Left ventricle myocardium inferior (tissue), 1 donor: Measurements from ENCODE around the gene GRIK4. TPM values are rescaled to one million over a fixed set of nuclear protein-coding genes. Genes with fewer than 3 reads are reported as not detected.

ENCODE experiments used
- DNase-seq: peaks from one replicate; pipeline ENCODE4 v3.0.0-alpha.2; 2020
- H3K27ac ChIP-seq: fragments of 200-600 bp; replicated peaks from 2 replicates; pipeline ENCODE4 v1.8.0; 2021
- H3K27me3 ChIP-seq: fragments of 200-600 bp; 2 replicates; pipeline ENCODE4 v1.8.0; 2021; ENCODE audit warnings: low read depth
- H3K36me3 ChIP-seq: fragments of 200-600 bp; 2 replicates; pipeline ENCODE4 v1.8.0; 2021
- H3K4me1 ChIP-seq: fragments of 200-600 bp; 2 replicates; pipeline ENCODE4 v1.8.0; 2021
- H3K4me3 ChIP-seq: fragments of 200-600 bp; 2 replicates; pipeline ENCODE4 v1.8.0; 2021; ENCODE audit warnings: mild to moderate bottlenecking, moderate library complexity
- H3K9me3 ChIP-seq: fragments of 200-600 bp; replicated peaks from 2 replicates; pipeline ENCODE4 v1.8.0; 2021
- CTCF ChIP-seq: fragments of 200-600 bp; IDR thresholded peaks from 2 replicates; pipeline ENCODE4 v1.8.0; 2021; ENCODE audit warnings: antibody characterized with exemption, mild to moderate bottlenecking, borderline replicate concordance
- intact Hi-C: fragments of 100-400 bp; cut with micrococcal nuclease; formaldehyde crosslinking; loops from one replicate; pipeline ENCODE4 v1.11.0; 2022
- total RNA-seq: library from RNA; stranded (reverse); fragmentation: NEBNext Ultra II Directional; extraction: Animal tissue kit (Norgen Biotek cat#: 25700); gene quantifications from one replicate; pipeline ENCODE4 v1.2.1, GENCODE V29; 2021
- donor health status: DM: no; HTN: yes; CAD: no; lungs with severe emphysema.

Gene GRIK4
- total RNA-seq, 1 donor from 2014 or later = 0.16 TPM

- DNase-seq = no peak
- Histone ChIP-seq H3K4me3 (no peak overlapping the region), H3K36me3 (no peaks in the 10 kb centered on the region), H3K9me3 (no peaks in the 10 kb centered on the region), H3K27ac (no peak overlapping the region), H3K4me1 (peaks cover 10% of the 10 kb centered on the region), H3K27me3 (peaks cover 30% of the 10 kb centered on the region)
- no peak for TF ChIP-seq CTCF
- intact Hi-C loops = no loop called here
Measured at GRCh38 chr11:120863359-120863758, 351.8 kb downstream of the GRIK4 start.

- no peak overlapping the region for H3K27ac ChIP-seq
Measured at GRCh38 chr11:120867024-120867423, 355.5 kb downstream of the GRIK4 start.

DNA sequence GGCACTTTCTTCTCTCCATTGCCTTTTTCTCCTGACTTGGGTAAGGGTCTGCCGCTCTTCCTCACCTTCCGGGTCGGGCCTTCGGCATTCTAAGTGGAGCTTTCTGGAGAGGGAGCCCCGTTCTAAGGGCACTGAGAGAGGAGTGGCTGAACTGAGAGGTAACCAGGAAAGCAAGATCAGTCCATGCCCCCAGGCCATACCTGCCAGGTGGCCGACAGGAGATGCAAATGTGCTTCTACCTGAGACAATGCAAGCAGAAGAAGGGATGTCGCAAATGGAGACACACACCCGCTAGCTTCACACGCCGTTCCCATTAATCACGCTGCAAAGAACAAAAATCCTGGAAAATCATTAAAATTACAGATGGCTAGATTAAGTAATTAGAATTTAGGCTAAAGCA lies 356.0 kb downstream of the GRIK4 start:
- H3K4me1 ChIP-seq = no peaks in the 10 kb centered on the region
- no peak overlapping the region for H3K4me3 ChIP-seq
- peaks cover 67% of the 10 kb centered on the region for H3K27me3 ChIP-seq
- no peak for DNase-seq
- no peaks in the 10 kb centered on the region for H3K9me3 ChIP-seq
- H3K27ac ChIP-seq = no peak overlapping the region
- intact Hi-C loops = no loop called here
- no peak for TF ChIP-seq CTCF
- H3K36me3 ChIP-seq = no peaks in the 10 kb centered on the region

More at GRCh38 chr11:120867024-120867423, 355.5 kb downstream of the GRIK4 start:
- Histone ChIP-seq H3K36me3 (no peaks in the 10 kb centered on the region), H3K9me3 (no peaks in the 10 kb centered on the region), H3K4me1 (no peaks in the 10 kb centered on the region), H3K4me3 (no peak overlapping the region), H3K27me3 (peaks cover 62% of the 10 kb centered on the region)
- DNase-seq = no peak
- TF ChIP-seq CTCF = no peak
- intact Hi-C loops = no loop called here

- TF ChIP-seq CTCF = no peak
- H3K27me3 ChIP-seq = peaks cover 71% of the 10 kb centered on the region
- no peak for DNase-seq
- no peaks in the 10 kb centered on the region for H3K4me1 ChIP-seq
- no peak overlapping the region for H3K4me3 ChIP-seq
- no peak overlapping the region for H3K27ac ChIP-seq
- H3K9me3 ChIP-seq = no peaks in the 10 kb centered on the region
- H3K36me3 ChIP-seq = no peaks in the 10 kb centered on the region
- intact Hi-C loops = no loop called here
Measured at GRCh38 chr11:120867988-120868387, 356.4 kb downstream of the GRIK4 start.

- no peak overlapping the region for H3K4me3 ChIP-seq
- no peak for TF ChIP-seq CTCF
- H3K27ac ChIP-seq = no peak overlapping the region
- peaks cover 78% of the 10 kb centered on the region for H3K27me3 ChIP-seq
- intact Hi-C loops = no loop called here
- H3K36me3 ChIP-seq = no peaks in the 10 kb centered on the region
- no peaks in the 10 kb centered on the region for H3K9me3 ChIP-seq
- DNase-seq = no peak
- no peaks in the 10 kb centered on the region for H3K4me1 ChIP-seq
Measured at GRCh38 chr11:120869097-120869496, 357.5 kb downstream of the GRIK4 start.
